Right cardiac atrium (tissue), 5 donors: ENCODE measurements around the gene TAF13. TPM values are rescaled to one million over a fixed set of nuclear protein-coding genes. Genes with fewer than 3 reads are reported as not detected.

Experiments
- ATAC-seq, 2 donors: fragments of 200-7000 bp; cut with Tn5 transposase; one replicate each; pipeline versions ENCODE4 v1.8.0 to v1.9.1; 2020; ENCODE audit warnings: moderate library complexity in 2 of 2, mild to moderate bottlenecking in 1 of 2
- DNase-seq, 3 donors: peaks; one replicate each; pipeline ENCODE4 v3.0.0-alpha.2; 2020
- H3K27ac ChIP-seq: one replicate; pipeline ENCODE4 v1.5.1; 2013; ENCODE audit warnings: mild to moderate bottlenecking, low read length, control low read depth, moderate library complexity
- H3K27me3 ChIP-seq: one replicate; pipeline ENCODE4 v1.6.1; 2013; ENCODE audit not compliant: control insufficient read depth, insufficient read depth
- H3K4me1 ChIP-seq: one replicate; pipeline ENCODE4 v1.6.1; 2013; ENCODE audit warnings: low read length; ENCODE audit not compliant: control insufficient read depth, insufficient read depth
- H3K4me3 ChIP-seq: one replicate; pipeline ENCODE4 v1.5.1; 2013; ENCODE audit warnings: low read length, control low read depth
- H3K9me3 ChIP-seq: one replicate; pipeline ENCODE4 v1.6.1; 2013; ENCODE audit warnings: low read length; ENCODE audit not compliant: control insufficient read depth
- WGBS: extraction: QIAGEN DNeasy Blood & Tissue Kit; methylation state at CpG from one replicate; pipeline ENCODE4 v1.1.7; 2013; 5-methylcytosine and 5-hydroxymethylcytosine counted together
- intact Hi-C, 4 donors: fragments of 100-400 bp; cut with DNase I; formaldehyde crosslinking; loops; one replicate each; pipeline versions ENCODE4 v1.11.0 to v1.14.0; 2022 to 2023
- polyA plus RNA-seq: library from polyadenylated mRNA; stranded (reverse); fragments of 200-250 nt; gene quantifications from one replicate; pipeline ENCODE4 v1.2.3, GENCODE V29; 2013
- total RNA-seq, 4 donors: library from RNA; stranded (reverse); fragmentation: NEBNext Ultra II Directional; extraction: Animal tissue kit (Norgen Biotek cat#: 25700); gene quantifications; one replicate each; pipeline ENCODE4 v1.2.1, GENCODE V29; 2021
- donor health status: healthy with polysubstance abuse.
- donor health status: DM: no; HTN: yes; CAD: no.
- donor health status: DM: no; HTN: no; CAD: no.
- donor health status: DM: no; HTN: yes; CAD: no; lungs with severe emphysema.
- donor health status: DM: yes; HTN: yes; CAD: no.

Gene TAF13
- total and polyA plus RNA-seq, 5 donors: 56.7 to 67.3 (median 62.6) TPM

- H3K9me3 ChIP-seq: no peaks in the 10 kb centered on the region
- ATAC-seq (no peak), DNase-seq (no peak)
- no peak overlapping the region for H3K4me3 ChIP-seq
- WGBS: 69% methylated on average over 5 of the region's 5 CpGs
- H3K27ac ChIP-seq: no peak overlapping the region
- no peaks in the 10 kb centered on the region for H3K27me3 ChIP-seq
- peaks cover 3% of the 10 kb centered on the region for H3K4me1 ChIP-seq
- intact Hi-C loops: loop anchor here in 1 of 4 donors (10.0 kb wide), 1 partner anchor 77 kb away; no protein-coding TSS in a partner anchor
Measured at GRCh38 chr1:109111386-109112055, 35.7 kb upstream of the TAF13 start.

DNA sequence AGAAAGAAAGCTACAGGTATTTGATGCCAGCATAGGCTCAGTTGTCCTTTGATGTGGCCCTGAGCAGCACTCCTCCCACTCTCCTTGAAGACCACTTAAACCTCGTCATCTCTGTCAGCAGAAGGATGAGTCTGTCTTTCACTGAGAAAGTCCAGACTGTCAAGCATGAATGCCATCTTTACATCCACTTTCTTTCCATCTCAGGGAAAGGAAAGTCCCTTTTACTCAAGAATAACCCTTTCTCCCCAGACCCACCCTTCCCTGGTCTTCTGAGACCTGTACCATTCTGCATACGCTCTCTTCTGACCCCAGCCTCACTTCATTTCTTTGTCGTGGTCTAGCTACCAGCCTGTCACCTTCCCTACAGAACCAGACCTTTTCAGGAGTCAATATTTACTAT, 34.1 kb upstream of the TAF13 start:
- WGBS: 61% methylated on average over 3 of the region's 3 CpGs
- H3K4me1 ChIP-seq: peaks cover 3% of the 10 kb centered on the region
- no peaks in the 10 kb centered on the region for H3K9me3 ChIP-seq
- H3K4me3 ChIP-seq: no peak overlapping the region
- DNase-seq (no peak), ATAC-seq (no peak)
- no peaks in the 10 kb centered on the region for H3K27me3 ChIP-seq
- intact Hi-C loops: loop anchor here in 1 of 4 donors (10.0 kb wide), 1 partner anchor 75 kb away; no protein-coding TSS in a partner anchor
- H3K27ac ChIP-seq: no peak overlapping the region

DNA sequence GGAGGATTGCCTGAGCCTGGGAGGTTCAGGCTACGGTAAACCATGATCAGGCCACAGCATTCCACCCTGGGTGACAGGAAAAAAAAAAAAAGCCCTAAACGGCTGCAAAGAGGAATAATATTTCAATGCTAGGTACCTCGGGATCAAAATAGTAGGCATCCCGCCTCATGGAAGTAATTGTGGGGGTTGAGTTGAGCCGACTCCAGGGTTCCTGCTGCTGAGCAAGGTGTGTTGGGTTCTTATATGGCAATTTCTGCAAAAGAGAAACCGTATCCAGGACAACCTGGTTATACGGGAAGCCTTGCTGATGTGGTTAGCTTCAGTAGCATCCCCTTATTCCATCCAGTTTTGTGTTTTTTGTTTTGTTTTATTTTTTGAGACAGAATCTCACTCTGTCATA, 32.0 kb upstream of the TAF13 start:
- WGBS: 83% methylated on average over 7 of the region's 7 CpGs
- intact Hi-C loops: no loop called here
- no peaks in the 10 kb centered on the region for H3K9me3 ChIP-seq

GRCh38 chr1:109105881-109106280, 30.1 kb upstream of the TAF13 start:
- DNase-seq (no peak), ATAC-seq (no peak)
- intact Hi-C loops: no loop called here
- no peak overlapping the region for H3K27ac ChIP-seq
- no peaks in the 10 kb centered on the region for H3K4me1 ChIP-seq
- H3K27me3 ChIP-seq: no peaks in the 10 kb centered on the region
- WGBS: 76% methylated on average over 4 of the region's 4 CpGs
- no peak overlapping the region for H3K4me3 ChIP-seq
- H3K9me3 ChIP-seq: no peaks in the 10 kb centered on the region

More for the DNA sequence above, 32.0 kb upstream of the TAF13 start:
- no peak for ATAC-seq
- Histone ChIP-seq H3K4me3 (no peak overlapping the region), H3K27me3 (no peaks in the 10 kb centered on the region), H3K4me1 (no peaks in the 10 kb centered on the region), H3K27ac (no peak overlapping the region)
- DNase-seq: no peak

DNA sequence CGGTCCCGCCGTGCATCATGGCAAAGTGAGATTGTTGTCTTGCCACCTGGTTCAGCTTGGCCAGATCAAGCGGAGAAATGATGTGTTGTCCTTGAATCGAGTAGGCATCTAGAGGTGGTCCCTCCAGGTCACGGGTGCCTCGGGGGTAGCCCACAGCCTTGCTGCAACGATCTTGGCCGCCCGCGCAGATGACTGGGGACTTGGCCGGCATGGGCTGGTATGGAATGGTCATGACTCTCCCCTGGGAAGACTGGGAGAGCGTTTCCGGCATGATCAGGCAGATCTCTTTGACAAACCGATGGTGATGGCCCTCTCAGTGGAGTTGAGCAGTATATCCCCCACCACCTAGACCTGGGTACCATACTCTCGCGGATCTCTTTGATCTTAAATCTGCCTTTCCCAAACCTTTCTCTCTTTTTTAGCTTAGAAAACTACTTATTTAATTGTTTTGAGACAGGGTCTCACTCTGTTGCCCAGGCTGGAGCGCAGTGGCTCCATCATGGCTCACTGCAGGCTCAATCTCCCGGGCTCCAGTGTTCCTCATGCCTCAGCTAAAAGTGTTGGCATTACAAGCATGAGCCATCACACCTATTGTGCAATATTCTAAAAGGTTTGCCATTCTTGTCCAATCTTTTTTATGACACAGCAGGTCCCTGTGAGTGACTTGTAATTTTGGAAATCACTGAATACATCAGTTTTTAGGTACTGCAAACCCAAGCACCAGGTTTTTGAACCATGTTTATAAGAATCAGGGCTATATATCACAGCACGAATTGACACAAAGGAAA, 28.8 kb upstream of the TAF13 start:
- ATAC-seq: no peak
- no peak overlapping the region for H3K4me3 ChIP-seq
- H3K4me1 ChIP-seq: no peaks in the 10 kb centered on the region
- no peaks in the 10 kb centered on the region for H3K27me3 ChIP-seq
- intact Hi-C loops: no loop called here
- no peaks in the 10 kb centered on the region for H3K9me3 ChIP-seq
- DNase-seq: no peak
- H3K27ac ChIP-seq: no peak overlapping the region
- 86% methylated on average over 20 of the region's 20 CpGs for WGBS

GRCh38 chr1:109099938-109100773, 24.4 kb upstream of the TAF13 start:
- peak; percentile 98 for ATAC-seq
- under 1% methylated on average over 77 of the region's 77 CpGs for WGBS

GRCh38 chr1:109096120-109096519, 20.3 kb upstream of the TAF13 start:
- H3K4me1 ChIP-seq: no peaks in the 10 kb centered on the region
- ATAC-seq: no peak
- intact Hi-C loops: no loop called here

More at GRCh38 chr1:109099938-109100773, 24.4 kb upstream of the TAF13 start:
- Histone ChIP-seq H3K27me3 (no peaks in the 10 kb centered on the region), H3K27ac (peak overlapping the region; percentile 97), H3K4me1 (no peaks in the 10 kb centered on the region), H3K9me3 (no peaks in the 10 kb centered on the region), H3K4me3 (peak overlapping the region; percentile 81)
- peak; percentile 97 to 99 (median 98) for DNase-seq
- intact Hi-C loops: no loop called here

DNA sequence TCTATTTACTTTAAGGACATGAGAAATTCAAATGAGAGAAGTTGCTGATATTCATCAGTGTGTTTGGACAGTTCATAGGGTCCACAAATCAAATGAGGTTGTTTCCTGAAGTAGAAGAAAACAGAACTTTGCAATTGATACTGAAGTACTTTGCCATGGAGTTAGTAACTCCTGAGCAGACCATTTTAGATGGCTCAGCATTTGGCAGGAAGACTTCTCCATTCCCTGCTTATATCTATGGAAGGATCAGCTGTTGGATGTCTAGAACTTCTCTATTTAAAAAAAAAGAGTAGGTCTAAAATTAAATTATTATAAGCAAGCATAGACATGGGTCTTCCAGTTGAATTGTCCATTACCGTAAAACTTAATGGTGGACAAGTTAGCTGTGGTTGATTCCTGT, 19.8 kb upstream of the TAF13 start:
- Histone ChIP-seq H3K4me1 (no peaks in the 10 kb centered on the region), H3K27ac (no peak overlapping the region), H3K4me3 (no peak overlapping the region), H3K27me3 (no peaks in the 10 kb centered on the region), H3K9me3 (no peaks in the 10 kb centered on the region)
- 85% methylated on average over 1 of the region's 1 CpG for WGBS
- intact Hi-C loops: no loop called here
- DNase-seq (no peak), ATAC-seq (no peak)

More at GRCh38 chr1:109096120-109096519, 20.3 kb upstream of the TAF13 start:
- H3K4me3 ChIP-seq: no peak overlapping the region
- DNase-seq: no peak
- WGBS: 33% methylated on average over 1 of the region's 1 CpG
- no peaks in the 10 kb centered on the region for H3K27me3 ChIP-seq
- H3K9me3 ChIP-seq: no peaks in the 10 kb centered on the region
- no peak overlapping the region for H3K27ac ChIP-seq

DNA sequence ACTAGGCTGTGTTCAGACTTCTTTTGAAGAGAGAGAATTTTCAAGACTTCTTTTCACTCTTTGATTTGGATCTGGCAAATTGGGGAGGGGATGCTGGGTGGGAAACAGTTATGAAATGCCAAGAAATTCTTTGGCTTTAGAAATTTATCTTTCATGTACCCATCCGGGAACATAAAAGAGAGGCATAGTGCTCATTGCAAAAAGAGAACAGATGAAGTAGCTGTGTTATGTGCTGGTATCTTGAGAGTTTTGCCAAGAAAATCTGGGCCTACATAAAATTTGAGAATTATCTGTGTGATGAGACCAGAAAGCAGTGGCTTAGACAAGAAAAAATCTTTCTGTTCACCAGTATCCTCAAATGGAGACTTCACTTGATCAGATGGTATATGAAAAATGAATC, 19.1 kb upstream of the TAF13 start:
- intact Hi-C loops: no loop called here

GRCh38 chr1:109094377-109094803, 18.6 kb upstream of the TAF13 start:
- H3K4me3 ChIP-seq: no peak overlapping the region
- H3K27ac ChIP-seq: peak overlapping the region; percentile 93
- no peaks in the 10 kb centered on the region for H3K9me3 ChIP-seq
- DNase-seq (no peak), ATAC-seq (no peak)
- no peaks in the 10 kb centered on the region for H3K27me3 ChIP-seq
- intact Hi-C loops: no loop called here
- WGBS: 59% methylated on average over 7 of the region's 7 CpGs
- no peaks in the 10 kb centered on the region for H3K4me1 ChIP-seq

More for the DNA sequence above, 19.1 kb upstream of the TAF13 start:
- ATAC-seq (no peak), DNase-seq (no peak)
- H3K9me3 ChIP-seq: no peaks in the 10 kb centered on the region
- H3K27me3 ChIP-seq: no peaks in the 10 kb centered on the region
- H3K27ac ChIP-seq: peak overlapping the region; percentile 93
- no peaks in the 10 kb centered on the region for H3K4me1 ChIP-seq
- WGBS: 54% methylated on average over 1 of the region's 1 CpG
- H3K4me3 ChIP-seq: no peak overlapping the region

GRCh38 chr1:109091839-109092193, 16.0 kb upstream of the TAF13 start:
- intact Hi-C loops: no loop called here
- Histone ChIP-seq H3K27me3 (no peaks in the 10 kb centered on the region), H3K27ac (peak overlapping the region; percentile 97), H3K9me3 (no peaks in the 10 kb centered on the region), H3K4me3 (peak overlapping the region; percentile 82), H3K4me1 (no peaks in the 10 kb centered on the region)
- 2% methylated on average over 1 of the region's 1 CpG for WGBS
- no peak for DNase-seq
- no peak for ATAC-seq
